Hepatocyte (in vitro differentiated cells): ENCODE measurements around the gene CDH12. TPM values are rescaled to one million over a fixed set of nuclear protein-coding genes. Genes with fewer than 3 reads are reported as not detected.

Experiments
- DNase-seq: peaks from one replicate; pipeline ENCODE4 v3.0.0-alpha.2; 2016; ENCODE audit warnings: low spot score
- H2AFZ ChIP-seq: fragments of 200-600 bp; sonication (generic); 2 replicates; pipeline ENCODE4 v1.6.0; 2016; ENCODE audit warnings: antibody characterized with exemption, mild to moderate bottlenecking
- H3K27ac ChIP-seq: fragments of 200-600 bp; sonication (generic); 2 replicates; pipeline ENCODE4 v1.5.1; 2016; ENCODE audit warnings: mild to moderate bottlenecking
- H3K27me3 ChIP-seq: fragments of 200-600 bp; sonication (generic); 2 replicates; pipeline ENCODE4 v1.6.1; 2016
- H3K36me3 ChIP-seq: fragments of 200-600 bp; sonication (generic); replicated peaks from 2 replicates; pipeline ENCODE4 v1.5.1; 2016; ENCODE audit warnings: low read depth; ENCODE audit not compliant: insufficient read depth
- H3K4me1 ChIP-seq: fragments of 200-600 bp; sonication (generic); 2 replicates; pipeline ENCODE4 v1.5.1; 2016; ENCODE audit warnings: mild to moderate bottlenecking, moderate library complexity; ENCODE audit not compliant: insufficient read depth
- H3K4me2 ChIP-seq: fragments of 200-600 bp; sonication (generic); 2 replicates; pipeline ENCODE4 v1.6.0; 2016
- H3K4me3 ChIP-seq: fragments of 200-600 bp; sonication (generic); 2 replicates; pipeline ENCODE4 v1.5.1; 2016; ENCODE audit warnings: mild to moderate bottlenecking
- H3K79me2 ChIP-seq: fragments of 200-600 bp; sonication (generic); 2 replicates; pipeline ENCODE4 v1.6.0; 2017; ENCODE audit warnings: mild to moderate bottlenecking
- H3K9me2 ChIP-seq: fragments of 200-600 bp; sonication (generic); replicated peaks from 2 replicates; pipeline ENCODE4 v1.6.0; 2017; ENCODE audit warnings: mild to moderate bottlenecking; ENCODE audit not compliant: insufficient read depth
- H3K9me3 ChIP-seq: fragments of 200-600 bp; sonication (generic); 2 replicates; pipeline ENCODE4 v1.5.1; 2016; ENCODE audit warnings: low read depth, mild to moderate bottlenecking
- H4K20me1 ChIP-seq: fragments of 200-600 bp; sonication (generic); 2 replicates; pipeline ENCODE4 v1.6.0; 2016; ENCODE audit warnings: mild to moderate bottlenecking; ENCODE audit not compliant: insufficient read depth, poor library complexity, severe bottlenecking
- EZH2 ChIP-seq: fragments of 200-600 bp; sonication (generic); IDR thresholded peaks from 2 replicates; pipeline ENCODE4 v1.6.1; 2016; ENCODE audit warnings: antibody characterized with exemption, mild to moderate bottlenecking, borderline replicate concordance
- EZH2phosphoT487 ChIP-seq: fragments of 200-600 bp; sonication (generic); IDR thresholded peaks from one replicate; pipeline ENCODE4 v1.6.1; 2018; ENCODE audit warnings: antibody characterized with exemption, mild to moderate bottlenecking, low read depth, moderate library complexity; ENCODE audit not compliant: unreplicated experiment, severe bottlenecking
- WGBS: methylation state at CpG from one replicate; pipeline ENCODE4 v1.1.6; 2016; ENCODE audit warnings: low lambda C conversion rate; ENCODE audit errors: missing lambda C conversion rate; 5-methylcytosine and 5-hydroxymethylcytosine counted together
- polyA plus RNA-seq: library from polyadenylated mRNA; unstranded; fragments of >200 nt; fragmentation: Nextera tagmentation; extraction: Ambion mirVana; gene quantifications from 2 replicates; pipeline ENCODE4 v1.2.1, GENCODE V29; 2016
- total RNA-seq: library from RNA; depleted of rRNA; stranded (reverse); fragments of >200 nt; gene quantifications from 2 replicates; pipeline ENCODE4 v1.2.3, GENCODE V29; 2014
- TF ChIP-seq, protein P1 (sequence below): fragments of 200-600 bp; sonication (generic); IDR thresholded peaks from 2 replicates; pipeline ENCODE4 v1.5.1; 2016; ENCODE audit warnings: antibody characterized with exemption, mild to moderate bottlenecking; ENCODE audit not compliant: poor library complexity

Gene CDH12
- total and polyA plus RNA-seq, 2 experiments from 2014 or later: 15.4 to 44.5 TPM

GRCh38 chr5:22238047-22238446, 615.1 kb downstream of the CDH12 start:
- no peak overlapping the region for H3K4me2 ChIP-seq
- no peak for TF ChIP-seq EZH2phosphoT487
- TF ChIP-seq, protein P1, sequence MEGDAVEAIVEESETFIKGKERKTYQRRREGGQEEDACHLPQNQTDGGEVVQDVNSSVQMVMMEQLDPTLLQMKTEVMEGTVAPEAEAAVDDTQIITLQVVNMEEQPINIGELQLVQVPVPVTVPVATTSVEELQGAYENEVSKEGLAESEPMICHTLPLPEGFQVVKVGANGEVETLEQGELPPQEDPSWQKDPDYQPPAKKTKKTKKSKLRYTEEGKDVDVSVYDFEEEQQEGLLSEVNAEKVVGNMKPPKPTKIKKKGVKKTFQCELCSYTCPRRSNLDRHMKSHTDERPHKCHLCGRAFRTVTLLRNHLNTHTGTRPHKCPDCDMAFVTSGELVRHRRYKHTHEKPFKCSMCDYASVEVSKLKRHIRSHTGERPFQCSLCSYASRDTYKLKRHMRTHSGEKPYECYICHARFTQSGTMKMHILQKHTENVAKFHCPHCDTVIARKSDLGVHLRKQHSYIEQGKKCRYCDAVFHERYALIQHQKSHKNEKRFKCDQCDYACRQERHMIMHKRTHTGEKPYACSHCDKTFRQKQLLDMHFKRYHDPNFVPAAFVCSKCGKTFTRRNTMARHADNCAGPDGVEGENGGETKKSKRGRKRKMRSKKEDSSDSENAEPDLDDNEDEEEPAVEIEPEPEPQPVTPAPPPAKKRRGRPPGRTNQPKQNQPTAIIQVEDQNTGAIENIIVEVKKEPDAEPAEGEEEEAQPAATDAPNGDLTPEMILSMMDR: no peak
- no peak for TF ChIP-seq EZH2
- DNase-seq: no peak
- no peak overlapping the region for H3K27ac ChIP-seq
- H3K79me2 ChIP-seq: no peaks in the 10 kb centered on the region
- H3K4me3 ChIP-seq: no peak overlapping the region
- H3K4me1 ChIP-seq: no peaks in the 10 kb centered on the region
- H4K20me1 ChIP-seq: no peaks in the 10 kb centered on the region
- H3K27me3 ChIP-seq: no peaks in the 10 kb centered on the region
- 92% methylated on average over 1 of the region's 1 CpG for WGBS
- H2AFZ ChIP-seq: no peak overlapping the region
- H3K9me3 ChIP-seq: no peaks in the 10 kb centered on the region
- H3K9me2 ChIP-seq: no peaks in the 10 kb centered on the region
- H3K36me3 ChIP-seq: no peaks in the 10 kb centered on the region

GRCh38 chr5:22226423-22226822, 626.7 kb downstream of the CDH12 start:
- no peak overlapping the region for H3K4me2 ChIP-seq
- no peaks in the 10 kb centered on the region for H3K27me3 ChIP-seq
- no peaks in the 10 kb centered on the region for H3K9me2 ChIP-seq
- 90% methylated on average over 2 of the region's 2 CpGs for WGBS
- no peaks in the 10 kb centered on the region for H3K9me3 ChIP-seq
- DNase-seq: no peak
- H3K4me3 ChIP-seq: no peak overlapping the region
- no peaks in the 10 kb centered on the region for H3K4me1 ChIP-seq
- H3K36me3 ChIP-seq: no peaks in the 10 kb centered on the region
- H3K27ac ChIP-seq: no peak overlapping the region
- no peaks in the 10 kb centered on the region for H4K20me1 ChIP-seq
- no peaks in the 10 kb centered on the region for H3K79me2 ChIP-seq
- no peak overlapping the region for H2AFZ ChIP-seq
- TF ChIP-seq EZH2phosphoT487 (no peak), EZH2 (no peak)
- TF ChIP-seq, protein P1: no peak

- no peak for DNase-seq
- Histone ChIP-seq H3K4me1 (no peaks in the 10 kb centered on the region), H3K9me2 (no peaks in the 10 kb centered on the region), H3K27ac (no peak overlapping the region), H3K79me2 (no peaks in the 10 kb centered on the region), H3K27me3 (no peaks in the 10 kb centered on the region), H4K20me1 (no peaks in the 10 kb centered on the region), H3K4me3 (no peak overlapping the region), H3K4me2 (no peak overlapping the region), H3K36me3 (no peaks in the 10 kb centered on the region), H2AFZ (no peak overlapping the region), H3K9me3 (no peaks in the 10 kb centered on the region)
- TF ChIP-seq EZH2 (no peak), EZH2phosphoT487 (no peak)
- TF ChIP-seq, protein P1: no peak
- WGBS: 88% methylated on average over 3 of the region's 3 CpGs
These were observed 630.1 kb downstream of the CDH12 start for GRCh38 chr5:22223079-22223478.
